Islet of Langerhans (tissue), 1 donor: ENCODE results near the gene ZFR2.
"Not testable (repeated sequence)": the region's sequence is repeated elsewhere in the genome, so short reads cannot be mapped to it uniquely, and the experiment has no call there.

Source experiments
- FAIRE-seq: peaks from one replicate; lab custom pipeline; 2011; peaks lifted over from hg19 to GRCh38; lab: Jason Lieb, UNC

ZFR2 gene

DNA sequence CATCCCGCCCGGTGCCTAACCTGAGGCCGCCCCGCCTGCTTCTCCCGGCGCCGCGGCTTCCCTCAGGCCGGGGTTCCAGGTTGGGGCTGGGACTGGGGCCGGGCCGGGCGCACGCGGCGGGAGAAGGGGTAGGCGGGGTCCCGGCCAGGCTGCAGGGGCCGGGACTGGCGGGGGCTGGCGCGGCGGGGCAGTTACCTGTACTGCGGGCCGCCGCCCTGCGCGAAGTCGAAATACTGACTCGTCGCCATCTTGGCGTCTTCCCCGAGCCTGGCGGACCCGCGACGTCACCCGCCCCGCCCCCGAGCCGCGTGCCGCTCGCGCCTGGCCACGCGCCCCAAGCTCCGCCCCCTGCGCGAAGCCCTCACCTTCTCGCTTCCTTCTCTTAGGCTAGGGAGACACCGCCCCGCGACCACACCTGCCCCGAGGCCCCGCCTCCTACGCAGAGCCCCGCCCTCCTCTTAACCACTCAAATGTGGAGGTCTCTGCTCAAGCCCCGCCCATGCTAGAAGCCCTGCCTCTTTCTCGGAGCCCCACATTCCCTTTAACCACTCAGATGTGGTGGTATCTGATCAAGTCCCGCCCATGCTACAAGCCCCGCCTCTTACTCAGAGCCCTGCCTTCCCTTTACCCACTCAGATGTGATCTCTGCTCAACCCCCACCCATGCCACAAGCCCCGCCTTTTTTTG lies at the start of gene ZFR2:
TSS of gene ZFR2 (minus strand) at position 269 of the 687 bp plus-strand sequence. CDS start at position 248, 21 bp downstream.
- FAIRE-seq = no peak

DNA sequence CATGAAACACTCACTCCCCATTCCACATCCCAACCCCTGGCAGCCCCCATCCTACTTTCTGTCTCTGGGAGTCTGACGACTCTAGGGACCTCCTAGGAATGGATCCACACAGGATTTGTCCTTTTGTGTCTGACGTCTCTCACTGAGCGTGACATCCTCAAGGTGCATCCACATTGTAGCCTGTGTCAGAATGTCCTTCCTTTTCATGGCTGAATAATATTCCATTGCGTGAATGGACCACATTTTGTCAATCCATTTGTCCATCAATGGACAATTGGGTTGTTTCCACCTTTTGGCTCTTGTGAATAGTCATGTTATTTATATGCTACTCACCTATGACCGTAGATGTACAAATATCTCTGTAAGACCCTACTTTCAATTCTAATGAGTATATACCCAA lies 47.2 kb upstream of the ZFR2 start:
- FAIRE-seq = no peak

DNA sequence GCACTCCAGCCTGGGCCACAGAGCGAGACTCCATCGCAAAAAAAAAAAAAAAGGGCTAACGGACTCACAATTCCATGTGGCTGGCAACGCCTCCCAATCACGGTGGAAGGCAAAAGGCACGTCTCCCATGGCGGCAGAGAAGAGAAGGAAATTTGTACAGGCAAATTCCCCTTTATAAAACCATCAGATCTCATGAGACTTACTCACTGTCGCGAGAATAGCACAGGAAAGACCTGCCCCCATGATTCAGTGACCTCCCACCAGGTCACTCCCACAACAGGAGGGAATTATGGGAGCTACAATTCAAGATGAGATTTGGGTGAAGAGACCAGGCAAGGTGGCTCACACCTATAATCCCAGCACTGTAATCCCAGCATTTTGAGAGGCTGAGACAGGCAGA lies 45.4 kb upstream of the ZFR2 start:
- FAIRE-seq = no peak

- FAIRE-seq = no peak
Observed at GRCh38 chr19:3910105-3910504, 41.3 kb upstream of the ZFR2 start.

DNA sequence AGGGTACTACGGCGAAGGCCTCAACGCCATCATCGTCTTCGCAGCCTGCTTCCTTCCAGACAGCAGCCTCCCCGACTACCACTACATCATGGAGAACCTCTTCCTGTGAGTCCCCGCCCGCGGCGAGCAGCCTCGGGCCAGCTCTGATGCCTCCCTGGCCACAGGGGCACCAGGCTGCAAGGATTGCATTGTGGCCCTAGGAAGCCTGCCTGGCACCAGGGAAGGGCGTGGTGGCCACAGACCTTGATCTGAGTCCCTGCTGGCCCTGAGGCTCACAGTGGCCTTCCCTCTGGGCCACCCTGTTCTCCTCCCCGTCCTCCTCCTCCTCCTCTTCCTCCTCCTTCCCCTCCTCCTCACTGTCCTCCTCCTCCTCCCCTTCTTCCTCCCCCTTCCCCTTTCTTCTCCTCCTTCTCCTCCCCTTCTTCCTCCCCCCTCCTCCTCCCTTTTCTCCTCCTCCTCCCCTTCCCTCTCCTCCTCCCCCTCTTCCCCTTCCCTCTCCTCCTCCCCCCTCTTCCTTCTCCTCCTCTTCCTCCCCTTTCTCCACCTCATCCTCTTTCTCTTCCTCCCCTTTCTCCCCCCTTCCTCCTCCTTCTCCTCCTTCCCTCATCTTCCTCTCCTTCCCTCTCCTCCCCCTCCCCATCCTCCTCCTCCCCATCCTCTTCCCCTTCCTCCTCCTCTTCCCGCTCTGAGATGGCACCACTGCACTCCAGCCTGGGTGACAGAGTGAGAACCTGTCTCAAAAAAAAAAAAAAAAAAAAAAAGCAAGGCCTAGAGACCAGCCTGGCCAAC lies 39.6 kb upstream of the ZFR2 start:
- no peak for FAIRE-seq

GRCh38 chr19:3907626-3908265 lies 38.9 kb upstream of the ZFR2 start:
- no peak for FAIRE-seq

DNA sequence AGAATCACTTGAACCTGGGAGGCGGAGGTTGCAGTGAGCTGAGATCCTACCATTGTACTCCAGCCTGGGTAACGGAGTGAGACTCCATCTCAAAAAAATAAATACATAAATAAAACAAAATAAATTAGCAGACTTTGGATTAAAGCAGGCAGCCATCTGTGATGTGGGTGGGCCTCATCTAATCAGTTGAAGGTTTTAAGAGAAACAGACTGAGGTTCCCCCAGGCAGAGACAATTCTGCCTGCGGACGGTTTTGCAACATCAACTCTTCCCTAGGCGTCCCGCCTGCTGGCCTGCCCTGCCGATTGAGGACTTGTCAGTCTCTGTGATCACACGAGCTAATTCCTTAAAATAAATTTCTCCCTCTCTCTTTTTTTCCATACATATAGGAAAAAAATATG lies 35.4 kb upstream of the ZFR2 start:
- no peak for FAIRE-seq

- no peak for FAIRE-seq
Observed at GRCh38 chr19:3902317-3902973, 33.6 kb upstream of the ZFR2 start.

DNA sequence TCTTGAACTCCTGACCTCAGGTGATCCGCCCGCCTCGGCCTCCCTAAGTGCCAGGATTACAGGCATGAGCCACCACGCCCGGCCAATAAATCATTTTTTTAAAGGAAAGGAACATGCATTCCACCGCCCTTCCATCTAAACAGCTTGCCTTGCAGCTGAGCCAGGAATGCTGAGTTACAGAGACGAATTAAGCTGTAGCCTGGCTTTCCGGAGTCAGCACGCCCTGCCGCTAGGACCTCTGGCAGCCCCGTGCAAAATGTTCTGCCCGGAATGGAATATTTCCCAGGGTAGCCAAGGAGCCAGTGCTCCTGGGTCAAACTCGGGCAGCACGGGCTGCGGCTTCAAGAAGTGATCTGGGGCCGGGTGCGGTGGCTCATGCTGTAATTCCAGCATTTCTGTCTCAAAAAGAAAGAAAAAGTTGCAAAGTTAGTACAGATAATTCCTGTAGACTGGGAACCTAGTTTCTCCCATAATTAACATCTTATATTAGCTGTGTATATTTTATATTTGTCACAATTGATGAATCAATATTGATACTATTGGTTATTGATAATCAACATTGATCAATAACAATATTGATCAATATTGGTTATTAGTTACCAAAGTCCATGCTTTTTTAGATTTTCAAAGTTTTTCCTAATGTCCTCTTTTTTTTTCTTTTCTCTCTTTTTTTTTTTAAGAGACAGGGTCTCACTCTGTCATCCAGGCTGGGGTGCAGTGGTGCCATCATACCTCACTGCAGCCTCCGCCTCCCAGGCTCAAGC lies 30.9 kb upstream of the ZFR2 start:
- FAIRE-seq = no peak

- FAIRE-seq = no peak
Observed at GRCh38 chr19:3898426-3898825, 29.6 kb upstream of the ZFR2 start.

- FAIRE-seq = no peak
Observed at GRCh38 chr19:3897936-3898335, 29.1 kb upstream of the ZFR2 start.

- FAIRE-seq = no peak
Observed at GRCh38 chr19:3895788-3896187, 26.9 kb upstream of the ZFR2 start.

DNA sequence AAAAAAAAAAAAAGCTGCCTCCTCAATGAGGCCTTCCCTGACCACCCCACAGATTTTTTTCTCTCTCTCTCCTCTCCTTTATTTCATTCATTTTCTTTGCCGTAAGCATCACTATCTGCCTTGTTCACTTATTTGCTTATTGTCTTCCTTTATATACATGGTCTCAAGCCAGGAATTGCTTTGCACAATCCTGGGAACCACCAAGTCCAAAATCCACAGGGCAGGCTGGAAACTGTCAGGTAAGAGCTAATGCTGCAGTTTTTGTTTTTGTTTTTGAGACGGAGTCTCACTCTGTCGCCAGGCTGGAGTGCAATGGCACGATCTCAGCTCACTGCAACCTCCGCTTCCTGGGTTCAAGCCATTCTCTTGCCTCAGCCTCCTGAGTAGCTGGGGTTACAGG lies 26.1 kb upstream of the ZFR2 start:
- not testable (repeated sequence) for FAIRE-seq

DNA sequence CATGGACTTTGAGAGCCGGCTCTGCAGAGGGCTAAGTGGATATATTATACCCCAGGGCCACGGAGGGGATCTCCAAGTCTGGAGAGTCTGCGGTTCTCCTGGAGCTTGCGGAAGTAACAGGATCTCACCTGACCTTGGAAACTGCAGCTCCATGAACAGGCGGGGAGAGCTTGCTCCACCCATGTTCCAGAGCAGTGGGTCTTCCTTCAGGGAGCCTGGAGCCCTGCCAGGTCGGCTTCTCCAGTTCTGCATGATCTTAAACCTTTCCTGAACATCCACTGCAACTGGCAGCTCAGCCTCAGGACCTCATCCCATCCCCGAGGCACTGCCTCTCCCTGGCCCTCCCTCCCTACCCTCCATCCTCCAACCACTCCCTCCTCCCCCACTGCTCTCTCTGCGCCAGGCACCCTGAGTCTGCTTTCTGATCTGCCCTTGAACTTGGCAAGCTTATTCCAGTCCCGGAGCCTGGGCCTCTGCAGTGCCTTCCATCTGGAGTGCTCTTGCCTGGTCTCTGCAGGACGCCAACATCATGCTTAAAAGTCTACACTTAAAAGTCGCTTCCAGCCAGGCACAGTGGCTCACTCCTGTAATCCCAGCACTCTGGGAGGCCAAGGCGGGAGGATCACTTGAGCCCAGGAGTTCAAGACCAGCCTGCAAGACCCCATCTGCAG lies 24.8 kb upstream of the ZFR2 start:
- no peak for FAIRE-seq

DNA sequence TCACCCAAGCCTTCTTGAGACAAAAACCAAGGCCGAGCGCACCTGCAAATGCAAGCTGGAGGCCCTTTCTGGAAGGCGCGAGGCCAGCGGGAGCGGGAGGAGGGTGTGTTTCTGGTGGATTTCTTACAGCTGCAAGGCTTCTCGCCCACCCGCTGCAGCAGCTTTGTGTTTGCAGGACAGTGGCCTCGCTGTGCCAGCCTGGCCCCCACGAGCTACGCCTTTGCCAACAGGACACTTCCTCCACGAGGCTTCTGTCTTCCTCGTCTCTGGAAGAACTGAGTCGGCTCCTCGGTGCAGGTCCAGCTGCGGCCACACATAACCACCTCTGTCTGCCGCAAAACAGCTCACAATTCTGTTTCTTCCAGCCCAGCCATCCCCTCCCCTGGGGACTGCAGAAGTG lies 21.8 kb upstream of the ZFR2 start:
- FAIRE-seq = no peak

DNA sequence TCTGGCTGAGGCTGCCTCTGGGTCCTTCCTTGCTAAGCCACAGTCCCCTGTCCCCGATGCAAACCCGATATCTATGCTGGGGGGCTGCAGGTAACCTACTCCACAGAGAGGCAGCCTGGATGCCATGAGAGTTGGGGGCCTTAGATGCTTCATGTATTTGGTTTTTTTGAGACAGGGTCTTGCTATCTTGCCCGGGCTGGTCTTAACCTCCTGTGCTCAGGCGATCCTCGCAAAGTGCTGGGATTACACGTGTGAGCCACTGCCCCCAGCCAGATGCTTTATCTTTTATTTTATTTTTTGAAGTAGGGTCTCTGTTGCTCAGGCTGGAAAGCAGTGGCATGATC lies 13.2 kb upstream of the ZFR2 start:
- no peak for FAIRE-seq

GRCh38 chr19:3881272-3882040 lies 12.6 kb upstream of the ZFR2 start:
- FAIRE-seq = no peak

DNA sequence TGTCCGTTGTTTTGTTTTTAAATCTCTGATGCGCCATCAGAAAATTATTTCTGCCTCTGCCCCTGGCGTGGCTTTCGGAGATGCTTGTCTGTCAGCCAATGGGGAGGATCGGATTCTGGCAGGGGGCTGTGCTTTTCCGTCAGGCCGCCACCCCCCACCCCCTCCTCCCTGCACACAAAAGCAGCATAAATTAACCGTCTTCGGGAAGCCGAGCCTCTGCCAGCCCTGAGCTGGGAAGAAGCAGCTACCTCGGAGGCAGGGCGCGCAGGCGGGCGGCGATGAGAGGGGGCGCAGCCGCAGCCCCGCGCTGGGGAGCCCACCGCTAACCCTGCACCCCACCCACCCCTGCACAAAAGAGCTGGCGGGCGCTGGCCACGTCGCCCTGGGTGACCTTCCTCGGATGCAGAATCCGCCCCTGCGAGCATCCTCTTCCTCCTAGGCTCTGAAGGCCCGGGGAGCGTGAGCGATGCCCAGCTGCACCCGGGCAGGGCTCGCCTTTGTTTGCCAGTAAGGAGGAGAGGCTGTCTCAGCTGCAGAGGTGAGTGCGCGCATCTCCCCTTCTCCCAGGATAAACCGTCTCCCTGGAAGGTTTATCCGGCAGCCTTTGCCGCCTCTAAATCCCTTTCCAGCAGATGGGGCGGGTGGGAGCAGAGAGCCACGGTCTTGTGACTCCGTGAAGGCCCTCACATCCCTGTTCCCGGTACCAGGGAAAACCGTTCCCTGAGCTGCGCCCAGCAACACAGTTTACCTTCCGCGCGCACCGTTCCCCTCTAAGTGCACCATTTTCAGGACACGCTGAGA lies 11.8 kb upstream of the ZFR2 start, which contains the start of gene ATCAY:
TSS of gene ATCAY (plus strand) at position 215 of the 801 bp plus-strand sequence. CDS start 5,083 bp downstream, outside the sequence.
- FAIRE-seq = no peak

- FAIRE-seq = no peak
Observed at GRCh38 chr19:3879656-3880055, 10.8 kb upstream of the ZFR2 start.

- not testable (repeated sequence) for FAIRE-seq
Observed at GRCh38 chr19:3874695-3875094, 5.9 kb upstream of the ZFR2 start.
